ENCODE data around the gene SLC39A7.

The SLC39A7 gene

DNA sequence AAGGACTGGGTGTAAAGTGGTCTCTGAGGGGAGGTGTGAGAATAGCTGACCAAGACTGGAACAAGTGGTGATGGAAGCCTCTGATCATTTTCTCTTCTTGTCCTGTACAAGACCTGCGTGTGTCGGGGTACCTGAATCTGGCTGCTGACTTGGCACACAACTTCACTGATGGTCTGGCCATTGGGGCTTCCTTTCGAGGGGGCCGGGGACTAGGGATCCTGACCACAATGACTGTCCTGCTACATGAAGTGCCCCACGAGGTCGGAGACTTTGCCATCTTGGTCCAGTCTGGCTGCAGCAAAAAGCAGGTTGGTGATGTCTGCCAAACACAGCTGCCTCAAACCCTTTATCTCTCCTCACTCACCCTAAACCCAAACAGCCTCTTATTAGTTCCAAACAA lies 2.1 kb downstream of the SLC39A7 start:
- Histone ChIP-seq H3K27me3 (ENCODE audit: insufficient read depth, low read length, poor library complexity, severe bottlenecking) (no peaks in the 10 kb centered on the region), H3K4me1 (ENCODE audit: insufficient read depth, low read length, poor library complexity, severe bottlenecking) (peaks cover 60% of the 10 kb centered on the region), H3K36me3 (ENCODE audit: insufficient read depth, low read length) (peaks cover 14% of the 10 kb centered on the region; the same call in 1 of the 2 replicates), H3F3A (ENCODE audit: low read depth) (0 out of 2 replicates have a peak, but pooled peaks cover 5% of the 10 kb centered on the region), H3K79me2 (ENCODE audit: insufficient read depth, low read length) (peaks cover 69% of the 10 kb centered on the region), H2AFZ (ENCODE audit: low read length) (no peak overlapping the region), H3K4me3 (ENCODE audit: low read length, poor library complexity, severe bottlenecking) (no peak overlapping the region), H3K9me2 (replicated peaks; ENCODE audit: low read depth, low read length) (no peaks in the 10 kb centered on the region), H4K20me1 (ENCODE audit: insufficient read depth, low read length, poor library complexity, severe bottlenecking) (peaks cover 43% of the 10 kb centered on the region), H3K9ac (ENCODE audit: low read depth, low read length, poor library complexity, severe bottlenecking) (no peak overlapping the region), H3K4me2 (ENCODE audit: low read depth, low read length, poor library complexity, severe bottlenecking) (peak overlapping the region; percentile 98), H3K9me3 (ENCODE audit: insufficient read depth, low read depth, low read length) (no peaks in the 10 kb centered on the region)
- TF ChIP-seq EZH2phosphoT487 (IDR thresholded peaks at IDR 0.05; ENCODE audit: borderline replicate concordance) (no peak), CTCF (conservative IDR thresholded peaks at IDR 0.05; ENCODE audit: low read length) (no peak)

- H2AFZ ChIP-seq (ENCODE audit: low read length) = no peak overlapping the region
- no peaks in the 10 kb centered on the region for H3K9me3 ChIP-seq (ENCODE audit: insufficient read depth, low read depth, low read length)
- no peak for TF ChIP-seq EZH2phosphoT487 (IDR thresholded peaks at IDR 0.05; ENCODE audit: borderline replicate concordance)
- TF ChIP-seq CTCF (conservative IDR thresholded peaks at IDR 0.05; ENCODE audit: low read length) = no peak
- H3K79me2 ChIP-seq (ENCODE audit: insufficient read depth, low read length) = peaks cover 63% of the 10 kb centered on the region
- peak overlapping the region; percentile 98 for H3K4me2 ChIP-seq (ENCODE audit: low read depth, low read length, poor library complexity, severe bottlenecking)
- peaks cover 56% of the 10 kb centered on the region for H3K4me1 ChIP-seq (ENCODE audit: insufficient read depth, low read length, poor library complexity, severe bottlenecking)
- H3K9ac ChIP-seq (ENCODE audit: low read depth, low read length, poor library complexity, severe bottlenecking) = peak overlapping the region; percentile 79
- H3K4me3 ChIP-seq (ENCODE audit: low read length, poor library complexity, severe bottlenecking) = peak overlapping the region; percentile 95
- H3F3A ChIP-seq (ENCODE audit: low read depth) = 0 out of 2 replicates have a peak, but pooled peaks cover 3% of the 10 kb centered on the region
- no peaks in the 10 kb centered on the region for H3K27me3 ChIP-seq (ENCODE audit: insufficient read depth, low read length, poor library complexity, severe bottlenecking)
- H3K9me2 ChIP-seq (replicated peaks; ENCODE audit: low read depth, low read length) = no peaks in the 10 kb centered on the region
- peaks cover 36% of the 10 kb centered on the region for H4K20me1 ChIP-seq (ENCODE audit: insufficient read depth, low read length, poor library complexity, severe bottlenecking)
- peaks cover 14% of the 10 kb centered on the region; the same call in 1 of the 2 replicates for H3K36me3 ChIP-seq (ENCODE audit: insufficient read depth, low read length)
Observed at GRCh38 chr6:33203443-33204164, 2.9 kb downstream of the SLC39A7 start.

GRCh38 chr6:33204165-33204414 lies 3.4 kb downstream of the SLC39A7 start:
- Histone ChIP-seq H3K9me3 (ENCODE audit: insufficient read depth, low read depth, low read length) (no peaks in the 10 kb centered on the region), H4K20me1 (ENCODE audit: insufficient read depth, low read length, poor library complexity, severe bottlenecking) (peaks cover 32% of the 10 kb centered on the region), H3K27me3 (ENCODE audit: insufficient read depth, low read length, poor library complexity, severe bottlenecking) (no peaks in the 10 kb centered on the region), H2AFZ (ENCODE audit: low read length) (no peak overlapping the region), H3K4me1 (ENCODE audit: insufficient read depth, low read length, poor library complexity, severe bottlenecking) (peaks cover 56% of the 10 kb centered on the region), H3F3A (ENCODE audit: low read depth) (0 out of 2 replicates have a peak, but pooled peaks cover 3% of the 10 kb centered on the region), H3K4me2 (ENCODE audit: low read depth, low read length, poor library complexity, severe bottlenecking) (peak overlapping the region; percentile 83), H3K4me3 (ENCODE audit: low read length, poor library complexity, severe bottlenecking) (peak overlapping the region; percentile 95), H3K79me2 (ENCODE audit: insufficient read depth, low read length) (peaks cover 63% of the 10 kb centered on the region), H3K9ac (ENCODE audit: low read depth, low read length, poor library complexity, severe bottlenecking) (peak overlapping the region; percentile 79), H3K36me3 (ENCODE audit: insufficient read depth, low read length) (peaks cover 14% of the 10 kb centered on the region; the same call in 1 of the 2 replicates), H3K9me2 (replicated peaks; ENCODE audit: low read depth, low read length) (no peaks in the 10 kb centered on the region)
- TF ChIP-seq CTCF (conservative IDR thresholded peaks at IDR 0.05; ENCODE audit: low read length) (no peak), EZH2phosphoT487 (IDR thresholded peaks at IDR 0.05; ENCODE audit: borderline replicate concordance) (no peak)

All from Loucy (cell line).